Inflammatory macrophage treated with lipopolysaccharide for 1 hour (primary cell): Measurements from ENCODE around the gene ERFL.
"Not testable (repeated sequence)": the region's sequence is repeated elsewhere in the genome, so short reads cannot be mapped to it uniquely, and the experiment has no call there.

Experiments
- DNase-seq, 2 donors: peaks; one replicate each; pipeline ENCODE4 v3.0.0-alpha.2; 2020 to 2022

The ERFL gene

DNA sequence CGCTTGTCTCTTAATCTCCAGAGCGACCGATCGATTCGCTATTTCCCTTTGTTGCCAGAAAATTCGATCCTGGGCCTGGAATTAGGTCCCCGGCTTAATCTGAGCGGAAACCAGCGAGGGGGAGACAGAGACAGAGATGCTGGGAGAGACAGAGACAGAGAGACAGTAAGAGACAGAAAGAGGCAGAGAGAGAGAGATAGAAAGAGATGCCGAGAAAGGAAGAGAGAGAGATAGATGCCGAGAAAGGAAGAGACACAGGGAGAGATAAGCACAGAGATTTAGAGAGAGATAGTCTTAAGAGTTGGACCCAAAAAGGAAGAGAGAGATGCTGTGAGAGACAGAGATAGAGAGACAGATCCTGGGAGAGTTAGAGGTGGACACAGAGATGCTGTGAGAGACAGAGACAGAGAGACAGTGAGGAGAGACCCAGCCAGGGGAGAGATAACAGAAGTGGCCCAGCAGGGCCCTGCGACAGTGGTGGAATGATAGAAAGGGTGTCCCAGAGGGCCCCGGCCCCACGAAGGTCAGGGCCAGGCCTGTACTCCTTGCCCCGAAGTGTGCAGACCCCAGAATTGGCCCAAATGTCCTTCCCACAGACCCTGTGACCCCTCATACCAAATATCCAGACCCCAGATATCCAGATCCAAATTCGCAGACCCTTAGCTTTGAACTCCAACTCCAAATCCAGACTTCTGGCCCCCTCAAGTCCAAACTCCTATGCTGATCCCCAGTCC lies 1.3 kb downstream of the ERFL start:
- DNase-seq = no peak

DNA sequence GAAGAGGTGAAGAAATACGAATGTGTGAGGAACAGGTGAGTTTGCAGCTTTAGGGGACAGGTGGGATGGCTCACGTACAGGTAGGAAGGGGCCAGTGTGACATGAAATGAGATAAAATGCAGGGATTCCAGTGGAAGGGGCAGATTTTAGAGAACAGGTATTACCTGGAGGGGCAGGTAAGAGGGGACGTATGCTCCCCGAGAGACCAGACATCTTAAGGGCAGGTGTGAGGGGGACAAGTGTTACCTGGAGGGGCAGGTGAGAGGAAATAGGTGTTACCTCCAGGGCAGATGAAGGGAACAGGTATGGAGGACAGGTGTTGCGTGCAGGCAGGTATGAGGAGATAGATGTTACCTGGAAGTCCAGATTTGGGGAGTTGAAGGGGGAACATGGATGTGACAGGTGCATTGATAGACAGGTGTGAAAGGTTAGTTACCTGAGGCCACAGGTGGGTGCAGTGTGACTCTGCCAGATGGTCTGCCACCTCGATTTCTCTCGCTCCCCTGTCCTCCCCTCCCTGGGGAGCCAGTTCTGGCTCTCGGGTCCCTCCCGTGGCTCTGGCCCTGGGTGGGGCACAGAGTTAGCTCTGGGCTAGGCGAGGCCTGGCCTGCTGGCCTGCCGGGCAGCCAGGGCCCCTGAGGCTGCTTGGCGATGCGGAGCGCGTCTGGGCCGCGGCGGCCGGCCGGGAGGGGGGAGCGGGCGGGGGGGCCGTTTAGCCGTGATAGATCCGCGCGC lies 2.1 kb downstream of the ERFL start:
- DNase-seq = no peak

DNA sequence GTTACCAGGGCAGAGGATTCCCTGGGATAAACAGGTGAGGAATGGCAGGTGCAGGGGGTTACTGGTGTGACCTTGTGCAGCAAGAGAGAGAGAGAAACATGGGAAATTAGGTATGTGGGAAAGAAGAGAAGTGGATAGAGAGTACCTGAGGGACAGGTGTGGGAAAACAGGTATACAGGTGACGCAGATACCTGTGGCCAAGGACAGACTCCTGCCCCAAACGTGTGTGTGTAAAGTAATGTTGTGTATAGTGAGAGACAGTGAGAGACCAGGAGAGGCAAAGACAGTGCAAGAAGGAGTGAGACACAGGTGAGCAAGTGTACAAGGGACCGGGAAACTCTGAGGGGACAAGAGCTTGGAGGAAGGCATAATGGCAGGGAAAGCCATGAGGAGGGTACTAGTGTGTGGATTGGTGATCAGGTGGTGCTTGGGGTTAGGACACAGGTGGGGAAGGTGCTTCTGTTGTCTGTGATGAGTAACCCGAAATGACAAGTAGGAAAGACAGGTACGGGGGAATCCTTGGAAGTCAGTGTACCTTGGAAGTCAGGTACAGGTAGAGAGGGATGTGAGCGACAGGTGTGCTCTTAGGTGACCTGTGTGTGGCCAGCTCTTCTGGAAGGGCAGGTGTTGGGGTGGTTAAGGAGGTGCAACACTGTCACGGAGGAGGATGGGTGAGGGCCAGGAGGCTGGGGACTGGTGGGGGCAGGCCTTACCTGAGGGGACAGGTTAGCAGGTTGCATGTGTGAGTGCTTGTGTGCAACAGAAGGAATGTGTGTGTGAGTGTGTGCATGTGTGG lies 2.8 kb downstream of the ERFL start:
- no peak for DNase-seq

DNA sequence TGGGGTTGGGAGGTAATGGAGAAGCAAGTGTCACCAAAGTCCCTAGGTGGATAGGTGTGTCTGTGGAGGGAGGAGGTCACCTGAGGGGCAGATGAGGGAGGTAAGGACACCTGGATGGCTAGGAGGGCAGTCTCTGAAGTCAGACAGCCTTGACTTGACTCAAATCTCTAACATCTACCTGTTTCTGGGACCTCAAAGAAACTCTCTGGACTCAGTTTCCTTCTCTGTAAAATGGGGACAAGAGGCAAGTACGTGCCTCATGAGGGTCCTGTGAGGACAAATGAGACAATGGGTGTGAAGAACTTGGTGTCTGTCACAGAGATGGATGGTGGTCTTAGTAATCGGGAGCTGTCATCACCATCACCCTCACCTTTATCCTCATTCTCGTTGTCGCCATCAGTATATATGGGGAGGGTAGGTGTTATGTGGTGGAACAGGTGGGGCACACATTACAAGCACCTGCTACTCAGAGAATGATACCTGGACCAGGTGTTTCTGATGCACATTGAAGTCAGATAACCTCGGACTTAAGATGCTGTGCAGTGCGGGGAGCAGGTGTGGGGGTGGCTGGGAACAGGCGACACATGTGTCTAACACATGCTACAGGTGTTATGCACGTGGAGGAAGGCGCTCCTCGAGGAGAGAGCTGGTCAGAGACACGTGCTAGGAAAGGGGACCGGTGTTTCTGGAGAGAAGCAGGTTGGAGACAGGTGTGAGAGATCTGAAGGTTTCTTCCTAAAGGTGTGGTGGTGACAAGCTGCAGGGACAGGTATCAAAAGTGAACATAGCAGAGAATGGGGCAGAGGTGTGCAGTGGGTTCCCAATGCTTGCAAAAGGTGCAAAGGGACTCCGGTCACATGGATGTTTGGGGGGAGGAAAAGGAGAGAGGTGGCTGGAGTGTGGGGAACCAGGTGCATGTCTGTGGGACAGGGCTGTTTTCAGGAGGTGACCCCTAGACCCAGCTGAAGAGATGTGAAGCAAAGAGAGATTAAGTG lies 3.8 kb downstream of the ERFL start:
- DNase-seq = no peak

DNA sequence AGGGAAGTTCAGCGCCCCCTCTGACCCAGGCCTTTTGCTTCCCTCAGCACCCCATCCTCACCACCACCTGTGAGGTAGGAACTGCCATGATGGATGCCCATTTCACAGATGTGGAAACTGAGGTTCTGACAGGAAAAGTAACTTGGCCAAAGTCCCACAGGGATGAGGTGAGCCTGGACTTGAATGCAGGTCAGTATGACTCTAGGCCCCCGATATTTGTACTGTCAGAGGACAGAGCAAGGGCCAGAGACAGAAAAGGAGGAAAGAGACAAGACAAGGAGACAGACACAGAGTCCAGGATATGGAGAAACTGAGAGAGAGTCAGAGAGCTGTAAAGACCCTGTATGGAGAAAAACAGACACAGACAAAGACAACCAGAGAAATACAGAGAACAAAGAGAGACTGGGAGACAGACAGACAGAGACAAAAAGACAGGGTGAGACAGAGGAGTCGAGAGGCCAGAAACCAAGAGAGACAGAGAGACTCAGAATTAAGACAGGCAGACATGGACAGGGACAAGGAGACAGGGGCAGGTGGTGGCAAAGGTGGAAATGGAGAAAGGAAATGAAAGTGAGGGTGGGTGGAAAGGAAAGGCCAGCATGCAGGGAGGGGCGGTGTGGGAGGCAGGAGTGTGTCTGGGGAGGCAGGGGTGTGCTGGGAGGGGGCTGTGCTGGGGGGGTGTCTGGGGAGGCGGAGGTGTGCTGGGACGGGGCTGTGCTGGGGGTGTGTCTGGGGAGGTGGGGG lies 5.0 kb downstream of the ERFL start:
- no peak for DNase-seq

DNA sequence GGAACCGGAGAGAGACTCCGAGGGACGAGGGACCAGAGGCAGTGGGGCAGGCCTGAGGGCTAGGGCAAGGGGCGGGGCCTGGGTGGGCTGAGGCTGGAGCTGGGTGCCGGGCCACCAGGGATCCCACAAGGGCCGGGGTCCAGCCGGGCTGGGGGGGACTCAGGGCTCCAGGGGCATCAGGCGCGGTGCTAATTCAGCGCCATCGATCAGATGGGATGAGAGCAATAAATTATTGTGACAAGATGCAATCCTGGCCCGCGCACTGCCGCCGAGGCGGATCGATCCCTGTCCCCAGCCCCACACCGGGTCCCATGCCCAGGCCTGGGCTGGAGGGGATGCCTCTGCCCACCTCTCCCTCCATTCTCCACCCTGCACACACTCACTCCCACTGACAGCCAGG lies 5.7 kb downstream of the ERFL start:
- no peak for DNase-seq

DNA sequence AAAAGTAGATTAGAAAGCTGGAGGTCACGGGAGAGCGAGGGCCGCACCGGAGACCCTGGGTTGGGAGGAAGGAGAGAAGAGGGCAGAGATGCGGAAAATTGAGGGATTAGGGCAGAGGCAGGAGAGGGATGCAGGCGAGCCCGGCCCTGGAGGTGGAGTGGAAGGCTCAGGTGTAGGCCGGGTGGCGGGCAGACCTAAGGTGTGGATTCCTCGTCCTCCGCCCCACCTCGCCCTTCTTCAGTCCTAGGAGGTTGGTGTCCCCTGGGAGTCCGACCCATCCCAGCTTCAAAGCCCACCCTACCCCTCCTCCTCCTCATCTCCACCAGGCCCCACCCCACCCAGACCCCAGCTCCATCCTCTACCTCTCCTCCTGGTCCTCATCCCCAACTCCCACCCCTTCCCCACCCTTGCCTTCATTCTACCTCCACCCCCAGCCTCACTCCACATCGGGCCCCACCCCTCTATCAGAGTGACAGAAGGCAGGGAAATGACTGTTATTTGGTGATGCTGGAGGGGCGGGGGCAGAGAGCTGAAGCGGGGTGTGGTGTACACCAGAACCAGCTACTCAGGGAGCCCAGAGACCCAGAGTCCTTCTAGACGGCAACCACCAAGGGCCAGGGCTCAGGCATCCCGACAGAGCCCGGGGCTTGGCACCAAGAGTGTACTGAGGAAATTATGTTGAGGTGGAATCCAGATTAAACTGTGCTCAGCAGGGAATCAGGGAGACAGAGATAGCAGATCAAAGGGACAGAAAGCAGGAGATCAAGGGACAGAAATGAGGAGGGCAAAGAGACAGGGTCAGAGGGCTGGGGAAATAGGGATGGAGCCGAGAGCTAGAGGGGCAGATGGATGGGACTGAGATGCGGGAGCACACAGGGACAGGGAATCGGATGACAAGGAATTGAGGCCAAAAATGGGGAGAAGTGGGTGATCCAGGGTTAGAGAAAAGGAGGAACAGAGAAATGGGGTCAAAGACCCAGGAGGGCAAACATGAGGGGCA lies 6.4 kb downstream of the ERFL start:
- DNase-seq = no peak

DNA sequence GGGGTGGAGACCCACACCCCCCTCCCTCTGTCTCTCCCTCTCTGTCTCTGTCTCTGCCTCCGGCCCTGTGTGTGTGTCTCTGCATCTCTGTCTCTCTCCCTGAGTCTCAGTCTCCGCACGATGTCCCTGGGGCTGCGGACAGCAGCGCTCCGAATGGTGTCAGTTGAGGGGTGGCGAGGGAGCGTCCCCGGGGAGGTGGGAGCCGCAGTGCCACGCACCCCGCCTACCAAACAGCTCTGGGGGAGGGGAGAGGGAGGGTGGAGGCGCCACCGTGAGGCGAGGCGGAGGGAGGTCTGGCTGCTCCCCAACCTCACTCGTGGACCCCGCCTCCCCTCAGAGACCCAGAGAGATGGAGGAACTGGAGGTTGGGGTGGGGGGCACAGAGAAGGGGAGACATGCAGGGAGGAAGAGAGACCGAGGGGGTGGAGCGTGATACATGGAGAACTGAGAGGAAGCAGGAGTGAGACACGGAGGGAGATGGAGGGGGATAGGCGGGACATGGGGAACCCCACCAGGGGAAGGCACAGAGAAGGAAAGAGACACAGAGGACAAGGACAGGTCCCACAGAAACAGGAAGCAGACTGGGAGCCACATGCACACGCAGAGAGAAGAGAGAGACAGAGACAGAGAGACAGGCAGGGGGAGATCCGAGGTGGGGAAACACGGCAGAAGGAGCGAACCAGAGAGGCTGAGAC lies 7.2 kb downstream of the ERFL start:
- DNase-seq = no peak

DNA sequence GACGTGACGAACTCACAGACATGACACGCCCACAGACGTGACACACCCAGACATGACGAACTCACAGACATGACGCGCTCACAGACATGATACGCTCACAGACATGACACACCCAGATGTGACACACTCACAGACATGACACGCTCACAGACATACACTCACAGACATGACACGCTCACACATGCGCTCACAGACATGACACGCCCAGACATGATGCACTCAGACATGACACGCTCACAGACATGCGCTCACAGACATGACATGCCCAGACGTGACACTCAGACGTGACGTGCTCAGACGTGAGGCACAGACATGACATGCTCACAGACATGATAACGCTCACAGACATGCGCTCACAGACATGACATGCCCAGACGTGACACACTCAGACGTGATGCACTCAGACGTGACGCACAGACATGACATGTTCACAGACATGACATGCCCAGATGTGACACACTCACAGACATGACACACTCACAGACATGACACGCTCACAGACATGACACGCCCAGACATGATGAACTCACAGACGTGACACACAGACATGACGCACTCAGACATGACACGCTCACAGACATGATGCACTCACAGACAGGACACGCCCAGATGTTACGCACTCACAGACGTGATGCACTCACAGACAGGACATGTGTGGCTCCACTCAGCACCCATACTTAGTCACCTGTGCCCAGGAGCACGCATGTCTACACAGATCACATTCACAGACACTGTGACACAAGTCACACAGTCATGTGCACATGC lies 8.1 kb downstream of the ERFL start:
- no peak for DNase-seq

DNA sequence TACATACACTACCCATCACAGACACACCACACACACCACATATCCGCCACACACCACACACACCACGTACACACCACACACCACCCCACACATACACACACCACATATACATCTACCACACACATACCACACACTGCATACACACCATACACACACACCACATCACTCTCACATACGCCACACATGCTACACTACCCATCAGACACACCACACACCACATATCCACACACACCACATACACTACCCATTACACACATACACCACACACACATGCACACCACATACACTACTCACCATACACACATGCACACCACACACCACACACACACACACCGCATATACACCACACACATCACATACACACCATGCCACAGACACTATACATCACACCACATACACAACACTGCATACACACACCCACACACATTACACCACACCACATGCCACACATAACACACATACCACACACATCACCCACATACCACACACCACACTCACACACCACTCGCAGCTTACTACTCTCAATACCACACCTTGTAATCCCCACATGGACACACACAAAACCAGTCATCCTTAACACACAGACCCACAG lies 9.5 kb downstream of the ERFL start:
- no peak for DNase-seq

DNA sequence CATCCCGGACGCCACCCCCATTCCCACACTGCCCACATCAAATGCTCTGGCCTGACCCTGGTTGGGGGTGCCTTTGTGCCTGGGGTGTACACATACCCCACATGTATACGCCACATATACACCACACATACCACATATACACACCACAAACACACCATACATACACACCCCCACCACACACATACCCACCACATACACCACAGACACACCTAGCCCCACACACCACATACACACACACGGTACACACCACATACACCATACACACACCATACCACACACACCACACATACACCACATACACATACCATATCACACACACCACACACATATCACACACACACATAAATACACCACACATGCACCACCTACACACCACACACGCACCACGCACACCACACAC lies 10.2 kb downstream of the ERFL start:
- DNase-seq = no peak

DNA sequence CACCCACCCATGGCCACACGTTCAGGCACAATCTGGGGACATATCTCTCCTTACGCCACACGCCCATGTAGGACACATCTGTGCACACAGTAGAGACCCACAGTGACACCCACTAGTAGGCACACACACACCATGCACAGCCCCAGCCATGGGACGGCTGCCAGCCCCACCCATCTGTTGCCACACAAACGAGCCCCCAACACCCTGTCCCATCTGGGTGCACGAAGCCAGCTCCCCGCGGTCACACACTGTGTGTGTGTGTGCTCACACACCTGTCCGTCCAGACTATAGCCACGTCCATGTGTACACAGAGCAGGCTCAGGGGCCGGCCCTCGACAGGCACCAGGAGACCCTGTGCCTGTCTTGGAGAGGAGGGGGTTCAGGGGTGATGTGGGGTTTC lies 10.6 kb downstream of the ERFL start:
- no peak for DNase-seq

DNA sequence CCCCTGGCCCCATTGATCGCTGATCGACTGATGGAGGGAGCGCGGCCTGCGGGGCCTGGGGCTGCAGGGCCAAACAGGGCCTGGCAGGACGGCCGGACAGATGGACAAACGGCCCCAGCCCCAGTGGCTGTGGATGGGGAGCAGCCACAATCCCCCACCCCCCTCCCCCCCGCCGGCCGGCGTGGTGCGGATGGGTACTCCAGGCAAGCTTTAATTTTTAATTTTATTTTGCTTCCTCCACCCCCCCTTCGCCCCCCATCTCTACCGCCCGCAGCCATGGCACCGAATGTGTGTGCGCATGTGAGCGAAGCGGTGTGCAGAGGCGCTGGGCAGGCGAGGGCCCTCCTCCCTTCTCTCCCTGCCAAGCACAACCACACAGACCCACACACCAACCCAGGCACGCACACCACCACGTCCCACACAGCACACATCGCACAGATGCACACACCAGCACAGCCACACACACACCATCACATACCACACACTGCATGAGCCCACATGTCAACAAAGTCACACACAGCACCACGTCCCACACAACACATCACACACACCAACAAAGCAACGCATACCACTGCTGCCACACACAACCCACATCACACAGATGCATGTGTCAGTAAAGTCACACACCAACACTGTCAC lies 12.4 kb downstream of the ERFL start:
- DNase-seq = no peak

DNA sequence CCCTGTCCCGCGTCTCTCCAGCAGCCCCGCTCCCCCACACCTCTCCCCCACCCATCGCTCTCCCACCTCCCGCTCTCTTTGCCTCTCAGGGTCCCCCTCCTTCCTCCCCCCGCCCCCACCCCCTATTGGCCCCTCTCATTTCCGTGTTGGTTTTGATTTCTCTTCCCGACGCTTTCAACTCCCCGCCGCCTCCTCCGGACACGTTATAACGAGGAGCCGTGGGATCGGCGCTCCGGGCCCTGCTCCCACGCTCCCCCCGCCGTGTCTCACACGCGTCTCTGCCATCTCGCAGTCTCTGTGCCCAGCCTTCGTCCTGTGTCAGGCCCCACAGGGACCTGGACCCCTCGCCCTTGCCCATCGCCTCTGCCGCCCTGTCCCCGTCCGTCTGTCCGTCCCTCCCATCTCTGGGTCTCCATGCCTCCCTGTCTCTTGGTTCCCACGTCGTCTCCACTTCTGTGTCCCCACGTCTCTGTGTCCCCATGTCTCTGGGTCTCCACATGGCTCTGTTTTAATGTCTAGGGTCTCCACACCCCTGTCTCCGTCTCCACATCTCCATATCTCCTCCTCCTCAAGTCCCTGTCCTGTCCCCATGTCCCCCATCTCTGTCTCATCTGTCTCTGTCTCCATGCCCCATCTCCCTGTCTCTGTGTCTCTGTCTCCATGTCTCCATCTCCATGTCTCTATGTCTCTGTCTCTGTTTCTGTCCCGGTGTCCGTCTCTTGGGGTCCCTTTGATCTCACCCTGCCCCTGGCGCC lies 13.1 kb downstream of the ERFL start:
- no peak for DNase-seq

DNA sequence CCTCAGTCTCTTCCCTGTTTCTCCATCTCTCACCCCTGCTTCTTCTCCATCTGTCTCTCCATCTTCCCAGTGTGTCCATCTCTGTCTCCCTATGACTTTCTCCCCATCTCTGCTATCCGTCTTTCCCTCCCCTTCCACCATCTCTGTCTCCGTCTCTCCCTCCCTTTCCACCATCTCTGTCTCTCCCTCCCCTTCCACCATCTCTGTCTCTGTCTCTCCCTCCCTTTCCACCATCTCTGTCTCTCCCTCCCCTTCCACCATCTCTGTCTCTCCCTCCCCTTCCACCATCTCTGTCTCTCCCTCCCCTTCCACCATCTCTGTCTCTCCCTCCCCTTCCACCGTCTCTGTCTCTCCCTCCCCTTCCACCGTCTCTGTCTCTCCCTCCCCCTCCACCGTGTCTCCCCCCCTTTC lies 13.8 kb downstream of the ERFL start:
- DNase-seq = not testable (repeated sequence)

DNA sequence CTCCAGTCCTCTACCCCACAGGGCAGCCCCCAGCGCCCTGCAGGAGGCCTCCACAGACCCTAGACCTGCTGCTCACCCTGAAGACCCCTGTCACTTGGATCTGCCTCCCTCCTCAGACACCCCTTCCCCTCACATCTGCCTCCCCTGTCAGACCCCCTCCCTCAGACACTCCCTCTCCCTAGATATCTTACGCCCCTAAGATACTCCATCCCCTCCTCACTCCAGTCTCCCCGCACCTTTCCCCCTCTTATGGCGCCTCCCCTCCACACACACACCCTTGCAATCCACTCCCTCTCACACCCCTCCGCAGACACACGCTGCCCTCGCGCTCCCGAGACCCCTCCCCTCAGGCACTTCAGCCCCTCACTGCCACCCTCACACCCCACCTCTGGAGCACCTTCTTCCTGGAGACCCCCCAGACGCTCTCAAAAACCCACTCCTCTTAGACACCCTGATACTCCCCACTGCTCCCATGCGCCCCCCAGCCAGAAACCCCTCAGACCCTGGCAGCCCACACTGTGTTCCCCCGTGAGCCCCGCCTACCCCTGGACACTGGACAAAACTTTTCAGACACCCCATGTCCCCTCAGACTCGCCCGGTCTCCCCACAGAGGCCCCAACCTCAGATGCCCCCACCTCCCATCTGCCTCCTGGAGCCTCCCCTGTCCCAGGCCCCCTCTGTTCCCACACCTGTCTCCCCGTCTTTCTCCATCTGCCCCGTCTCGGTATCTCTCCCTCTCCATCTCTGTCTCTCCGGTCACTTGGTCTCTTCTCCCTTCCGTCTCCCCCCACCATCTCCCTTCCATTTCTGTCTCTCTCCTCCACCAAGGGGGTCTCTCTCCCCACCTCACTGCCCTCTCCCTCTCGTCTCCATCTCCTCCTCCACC lies 14.5 kb downstream of the ERFL start:
- DNase-seq = no peak
